HS-5 (cell line): Measurements from ENCODE around the gene ARFIP1.

Experiments
- DNase-seq: peaks from one replicate; pipeline ENCODE4 v3.0.0-alpha.2; 2012; ENCODE audit warnings: low read depth

Gene ARFIP1

DNA sequence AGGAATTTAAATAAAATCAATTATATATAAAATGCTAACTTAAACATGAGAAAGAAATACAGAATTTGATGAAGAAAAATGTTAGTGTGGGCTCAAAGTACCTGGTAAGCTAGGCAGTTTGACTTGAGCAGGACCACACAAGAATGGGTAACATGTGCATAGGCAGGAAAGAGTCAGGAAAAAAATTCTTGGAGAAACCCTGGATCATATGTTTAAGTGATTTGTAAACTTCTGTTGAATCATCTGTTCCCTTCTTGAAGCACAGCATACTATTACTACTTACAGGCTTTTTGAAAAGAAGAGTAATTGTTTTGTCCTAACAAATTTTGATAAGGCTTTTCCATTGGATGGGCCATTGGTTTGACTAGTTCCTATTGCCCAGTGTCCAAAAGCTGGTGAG is 118.9 kb downstream of the ARFIP1 start:
- DNase-seq: no peak

DNA sequence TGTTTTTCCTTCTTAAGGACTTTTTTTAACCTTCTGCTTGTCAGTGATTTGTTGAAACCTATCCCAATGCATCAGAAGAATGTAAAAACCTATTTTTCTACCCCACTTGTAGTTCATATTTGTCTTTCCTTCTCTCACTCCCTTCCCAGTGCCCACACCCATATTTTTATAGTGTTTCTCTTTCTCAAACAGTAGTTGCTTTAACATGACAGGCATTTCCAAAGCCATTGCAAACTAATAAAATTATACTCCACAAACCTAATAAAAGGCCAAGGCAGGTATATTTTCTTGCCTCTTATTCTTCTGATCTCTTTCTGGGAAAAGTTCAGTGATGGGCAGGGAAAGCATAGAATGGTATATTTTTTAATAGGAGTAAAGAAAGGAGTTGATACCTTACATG is 120.6 kb downstream of the ARFIP1 start:
- no peak for DNase-seq

DNA sequence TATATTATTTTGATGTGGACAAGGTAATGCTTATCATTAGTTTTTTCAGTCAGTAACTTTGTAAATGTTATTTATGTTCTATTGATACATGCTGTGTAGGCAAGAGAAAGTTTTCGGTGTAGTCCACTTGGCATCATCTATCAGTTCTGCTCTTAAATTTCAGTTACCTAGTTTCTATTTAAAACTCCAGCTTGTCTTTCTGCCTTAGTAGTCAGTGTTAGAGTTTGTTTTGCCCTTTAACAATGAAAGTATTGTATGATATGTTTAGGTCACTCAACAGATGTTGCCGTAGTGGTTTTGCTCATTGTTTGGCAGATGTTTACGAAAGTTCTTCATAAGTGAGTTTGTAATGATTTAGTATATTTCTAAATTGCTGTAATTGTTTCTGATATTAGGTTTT is 121.5 kb downstream of the ARFIP1 start:
- DNase-seq: no peak

DNA sequence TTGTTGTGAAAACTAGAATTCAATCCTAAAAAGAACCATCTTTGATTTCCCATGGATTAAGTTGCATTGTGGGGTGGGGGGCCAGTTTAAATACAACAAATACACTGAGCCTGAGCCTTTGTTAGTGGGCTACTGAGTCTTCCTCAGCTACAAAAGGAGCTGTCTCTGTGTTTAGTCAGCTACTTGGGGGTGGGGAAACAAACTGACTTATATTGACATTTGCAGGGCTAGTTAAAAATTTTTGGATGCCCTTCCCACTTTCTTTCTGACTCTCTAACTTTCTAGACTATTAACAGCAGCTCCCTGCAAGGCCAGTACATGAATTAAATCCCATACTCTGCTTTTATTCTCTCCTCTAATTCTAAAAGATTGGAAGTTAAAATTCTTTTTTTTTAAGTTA is 123.9 kb downstream of the ARFIP1 start:
- DNase-seq: no peak

DNA sequence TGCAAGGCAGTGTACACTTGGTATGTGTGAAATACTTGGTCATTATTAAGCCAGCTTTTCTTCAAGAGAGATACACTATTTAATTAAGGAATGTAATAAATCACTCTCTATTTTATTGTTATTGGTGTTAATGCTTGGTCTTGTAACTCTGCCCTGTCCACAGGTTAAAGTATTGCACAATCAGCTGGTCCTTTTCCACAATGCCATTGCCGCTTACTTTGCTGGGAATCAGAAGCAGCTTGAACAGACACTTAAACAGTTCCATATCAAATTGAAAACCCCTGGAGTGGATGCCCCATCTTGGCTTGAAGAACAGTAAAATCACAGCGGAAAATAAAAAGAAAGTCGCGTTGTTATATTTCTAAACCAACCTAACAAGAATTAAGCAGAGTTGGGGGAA is 130.1 kb downstream of the ARFIP1 start:
- no peak for DNase-seq

DNA sequence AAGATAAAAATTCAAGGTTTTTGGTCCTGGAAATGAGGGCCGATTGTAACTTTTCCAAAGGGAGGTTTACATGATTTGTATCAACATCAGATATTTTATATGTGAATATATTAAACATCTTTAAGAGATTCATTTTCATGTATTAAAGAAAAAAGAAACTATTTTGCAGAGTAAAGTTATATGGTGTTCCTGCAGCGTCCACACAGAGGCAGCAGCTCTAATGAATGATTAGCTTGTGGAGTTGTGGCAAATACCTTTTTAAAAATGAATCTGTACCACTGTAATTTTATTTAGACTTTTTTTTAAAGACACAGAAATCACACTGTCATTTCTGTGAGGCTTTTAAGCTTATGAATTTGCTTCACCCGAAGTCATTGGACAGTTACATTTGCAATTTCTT is 130.8 kb downstream of the ARFIP1 start:
- no peak for DNase-seq

DNA sequence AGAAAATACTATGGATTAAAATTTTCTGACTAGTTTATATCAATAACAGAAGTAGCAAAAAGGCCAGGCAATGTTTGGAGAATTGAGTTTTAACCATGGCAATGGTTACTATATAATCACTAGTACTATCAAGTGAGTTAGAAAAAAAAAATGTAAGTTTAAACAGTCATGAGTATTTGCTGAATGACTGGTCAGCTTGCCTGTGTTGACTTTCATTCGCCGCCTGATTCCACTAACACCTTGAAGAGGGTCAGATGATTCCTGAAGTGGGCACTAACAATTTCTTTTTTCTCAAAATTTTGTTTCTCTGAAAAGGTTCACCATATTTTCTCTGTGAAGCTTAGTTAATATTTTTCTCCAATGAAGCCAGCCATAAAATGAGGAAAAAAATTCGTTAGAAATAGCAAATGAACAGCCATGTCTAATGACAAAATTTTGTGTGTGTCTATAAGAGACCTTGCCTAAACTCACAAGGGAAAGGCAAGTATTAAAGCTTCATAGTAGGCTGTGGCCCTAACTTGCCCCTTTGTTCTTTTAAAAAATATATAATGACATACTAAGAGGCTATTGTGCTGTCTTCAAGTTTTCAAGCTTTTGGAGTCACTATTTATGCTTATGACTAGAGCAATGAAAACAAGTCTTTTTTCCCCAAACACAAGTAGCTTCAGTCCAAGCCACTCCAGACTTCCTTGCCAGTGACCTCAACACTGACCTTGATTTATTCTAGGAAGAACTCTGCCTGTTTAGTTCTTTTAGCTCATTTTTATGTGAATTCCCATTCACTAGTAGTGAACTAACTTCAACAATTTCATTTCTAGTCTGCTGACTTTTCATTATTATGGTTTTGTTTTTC is 138.0 kb downstream of the ARFIP1 start:
- no peak for DNase-seq

DNA sequence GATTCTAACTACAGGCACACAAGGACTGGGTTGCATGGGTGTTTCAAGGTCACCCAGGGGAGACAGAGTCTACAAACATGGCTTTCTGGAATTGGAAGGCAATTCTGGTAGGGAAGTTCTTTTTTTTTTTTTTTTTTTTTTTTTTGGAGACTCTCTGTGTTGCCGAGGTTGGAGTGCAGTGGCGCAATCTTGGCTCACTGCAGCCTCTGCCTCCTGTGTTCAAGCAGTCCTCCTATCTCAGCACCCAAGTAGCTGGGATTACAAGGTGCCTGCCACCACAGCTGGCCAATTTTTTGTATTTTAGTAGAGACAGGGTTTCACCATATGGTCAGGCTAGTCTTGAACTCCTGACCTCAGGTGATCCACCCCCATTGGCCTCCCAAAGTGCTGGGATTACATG is 140.1 kb downstream of the ARFIP1 start:
- no peak for DNase-seq

DNA sequence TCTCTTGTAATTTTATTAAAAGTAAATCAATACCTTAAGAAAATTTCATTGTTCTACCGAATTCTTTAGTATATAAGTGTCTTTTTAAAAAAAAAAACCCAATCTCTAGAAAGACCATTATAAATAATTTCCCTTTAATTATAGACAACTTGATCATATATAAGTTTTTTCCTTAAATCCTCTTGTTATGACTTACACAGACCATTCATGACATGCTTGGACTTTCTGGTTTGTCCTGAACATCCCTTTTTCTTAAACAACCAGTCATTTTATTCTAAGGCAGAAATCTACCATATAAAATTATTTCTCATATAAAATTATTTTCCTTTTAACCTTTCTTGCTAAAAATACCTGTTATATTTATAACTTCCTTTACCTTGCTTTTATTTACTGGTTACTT is 141.0 kb downstream of the ARFIP1 start:
- no peak for DNase-seq

DNA sequence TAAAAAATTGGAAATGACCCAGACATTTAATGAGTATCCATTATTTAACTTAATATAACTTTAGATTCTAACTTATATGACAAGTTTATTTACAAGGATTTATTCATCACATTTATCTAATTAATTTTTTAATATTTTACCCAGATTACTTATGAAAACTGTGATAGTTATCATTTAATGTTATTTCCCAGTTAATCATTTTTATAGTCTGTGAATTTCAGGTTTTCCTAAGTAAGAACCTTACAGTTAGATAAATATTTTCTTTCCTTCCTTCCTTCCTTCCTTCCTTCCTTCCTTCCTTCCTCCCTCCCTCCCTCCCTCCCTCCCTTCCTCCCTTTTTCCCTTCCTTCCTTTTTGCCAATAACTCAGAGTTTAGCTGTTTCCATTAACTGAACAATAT is 141.5 kb downstream of the ARFIP1 start:
- DNase-seq: no peak

DNA sequence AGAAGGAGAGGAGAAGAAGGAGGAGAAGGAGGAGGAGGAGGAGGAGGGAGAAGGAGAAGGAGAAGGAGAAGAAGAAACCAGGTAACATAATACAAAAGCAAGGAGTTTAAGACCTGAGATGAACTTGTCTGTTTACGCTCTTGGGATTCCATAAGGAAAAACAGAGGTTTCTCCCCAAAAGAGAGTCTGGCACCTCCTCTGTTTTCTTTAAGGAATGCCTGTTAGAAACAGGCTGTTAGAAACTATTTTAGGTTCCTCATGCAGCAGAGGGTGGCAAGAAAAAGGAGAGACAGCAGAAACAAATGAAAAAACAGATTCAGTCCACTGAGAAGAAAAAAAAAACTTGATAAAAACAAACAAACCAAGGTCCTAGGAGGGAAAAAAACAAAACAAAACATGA is 146.1 kb downstream of the ARFIP1 start:
- no peak for DNase-seq

DNA sequence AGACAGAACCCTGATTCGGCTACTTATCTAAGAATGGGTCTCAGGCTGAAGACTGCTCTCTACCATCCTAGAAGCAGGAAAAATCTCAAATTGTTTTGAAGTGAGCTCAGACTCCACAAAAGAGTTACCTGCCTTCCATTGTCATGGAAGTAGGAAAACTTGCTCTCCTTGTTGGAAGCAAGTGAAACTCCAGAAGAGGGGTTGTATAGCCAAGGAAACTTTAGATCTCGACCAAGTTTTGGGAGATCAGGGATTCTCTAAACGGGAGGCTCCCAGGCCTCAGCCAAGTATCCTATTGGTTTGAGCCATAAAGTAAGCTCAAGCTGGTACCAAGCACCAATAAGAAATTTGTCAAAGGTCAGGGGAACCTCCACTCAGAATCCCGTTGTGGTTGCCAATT is 147.2 kb downstream of the ARFIP1 start:
- DNase-seq: no peak

DNA sequence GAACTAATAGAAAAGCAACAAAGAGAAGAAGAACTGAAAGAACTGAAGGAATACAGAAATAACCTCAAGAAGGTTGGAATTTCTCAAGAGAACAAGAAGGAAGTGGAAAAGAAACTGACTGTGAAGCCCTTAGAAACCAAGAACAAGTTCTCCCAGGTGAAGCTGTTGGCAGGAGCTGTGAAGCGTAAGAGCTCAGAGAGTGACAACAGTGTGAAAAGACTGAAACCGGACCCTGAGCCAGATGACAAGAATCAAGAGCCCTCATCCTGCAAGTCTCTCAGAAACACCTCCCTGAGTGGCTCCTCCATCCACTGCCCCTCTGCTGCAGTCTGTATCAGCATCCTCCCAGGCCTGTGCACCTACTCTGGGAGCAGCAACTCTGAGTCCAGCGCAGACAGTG is 148.0 kb downstream of the ARFIP1 start:
- DNase-seq: no peak

DNA sequence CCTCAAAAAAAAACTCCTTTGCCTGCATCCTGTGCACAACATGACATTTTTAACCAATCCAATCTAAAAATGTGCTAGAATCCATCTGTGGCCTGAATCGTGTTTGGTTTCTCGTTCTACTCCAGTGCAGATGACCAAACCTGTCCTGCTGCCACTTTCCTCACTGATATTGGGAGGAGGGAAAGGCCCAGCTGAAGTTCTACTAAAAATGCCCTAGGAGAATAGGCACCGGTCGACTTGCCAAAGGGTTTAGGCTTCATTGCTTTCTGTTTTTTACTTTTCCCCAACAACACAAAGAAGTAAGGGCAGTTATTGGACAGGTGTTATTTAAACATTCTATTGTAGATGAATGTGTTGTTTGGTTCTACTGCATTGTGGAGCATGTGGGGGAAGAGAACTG is 148.5 kb downstream of the ARFIP1 start:
- no peak for DNase-seq

DNA sequence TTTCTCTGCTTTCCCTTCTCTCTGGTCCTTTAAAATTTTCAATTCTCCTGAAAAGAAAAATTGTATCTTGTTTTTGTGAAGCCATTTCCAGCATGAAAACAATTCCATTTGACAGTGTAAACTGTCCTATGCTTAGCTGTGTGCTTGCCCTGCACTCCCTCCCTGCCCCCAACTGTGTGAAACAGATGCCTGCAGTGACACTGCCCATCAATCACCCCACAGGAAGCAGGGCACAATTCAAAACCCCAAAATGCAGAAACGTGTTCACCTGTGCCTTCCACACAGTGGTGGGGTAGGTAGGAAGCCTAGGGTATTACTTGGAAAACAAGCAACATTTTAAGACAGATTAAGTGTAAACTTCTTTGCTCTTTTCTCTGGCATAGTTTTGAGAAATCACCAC is 150.1 kb downstream of the ARFIP1 start:
- DNase-seq: no peak

DNA sequence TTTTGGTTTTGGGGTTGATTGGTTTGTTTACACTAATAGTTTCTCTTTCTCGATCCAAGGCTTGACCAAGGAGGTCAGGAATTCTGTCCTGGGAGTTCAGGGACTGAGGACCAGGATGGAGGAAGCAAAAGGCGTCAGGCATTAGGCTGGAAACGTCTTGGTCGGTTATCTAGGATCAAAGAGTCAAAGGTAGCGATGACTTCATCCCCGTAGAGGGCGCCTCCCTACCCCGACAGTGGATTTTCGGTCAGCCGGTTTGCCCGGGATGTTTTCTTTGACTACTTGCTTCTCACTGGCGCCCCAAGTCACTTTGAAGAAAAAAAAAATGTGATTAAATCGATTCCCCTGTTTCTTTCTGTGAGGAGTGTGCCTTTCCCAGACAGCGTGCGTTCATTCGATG is 155.4 kb downstream of the ARFIP1 start:
- DNase-seq: no peak

DNA sequence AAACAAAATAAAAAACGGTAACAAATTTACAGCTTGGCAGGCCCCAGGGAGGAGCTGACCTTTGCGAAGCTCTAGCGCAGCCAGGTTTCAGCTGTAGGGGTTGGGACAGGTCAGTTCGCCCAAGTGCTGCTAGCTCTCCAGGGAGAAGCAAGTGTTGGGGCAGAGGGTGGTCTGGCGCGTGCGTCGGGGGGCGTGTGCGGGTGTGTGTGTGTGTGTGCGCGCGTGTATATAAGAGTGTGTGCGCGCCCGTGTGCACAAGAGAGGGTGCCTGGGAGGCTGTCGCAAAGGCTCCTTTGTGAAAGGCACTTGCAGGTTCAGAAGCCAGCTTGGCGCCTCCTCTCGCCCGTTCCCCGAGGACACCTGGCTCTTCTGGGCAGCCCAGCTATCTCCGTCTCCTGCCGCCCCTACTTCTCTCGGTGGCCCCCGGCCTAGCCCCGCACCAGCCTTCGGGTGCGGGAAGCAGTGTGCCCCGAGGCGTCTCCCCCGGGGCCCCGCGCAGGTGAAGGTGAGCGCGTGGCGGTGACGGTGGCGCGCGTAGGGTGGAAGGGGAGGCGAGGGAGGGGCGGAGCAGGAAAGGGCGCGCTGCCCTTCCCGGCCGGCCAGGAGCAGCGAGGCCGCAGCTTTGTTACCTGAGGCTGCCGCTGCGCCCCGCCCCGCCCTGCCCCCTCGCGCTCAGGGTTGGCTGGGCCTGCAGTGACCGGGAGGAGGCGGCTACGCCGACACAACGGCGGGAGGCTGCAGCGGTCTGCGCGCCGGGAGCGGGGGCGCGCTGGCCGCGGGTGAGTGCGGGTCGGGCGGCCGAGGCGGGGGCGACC is 156.1 kb downstream of the ARFIP1 start, which contains the start of gene FHDC1:
FHDC1 (plus strand) TSS at position 693 of the 815 bp plus-strand sequence. CDS start 6,735 bp downstream, outside the sequence.
- no peak for DNase-seq

DNA sequence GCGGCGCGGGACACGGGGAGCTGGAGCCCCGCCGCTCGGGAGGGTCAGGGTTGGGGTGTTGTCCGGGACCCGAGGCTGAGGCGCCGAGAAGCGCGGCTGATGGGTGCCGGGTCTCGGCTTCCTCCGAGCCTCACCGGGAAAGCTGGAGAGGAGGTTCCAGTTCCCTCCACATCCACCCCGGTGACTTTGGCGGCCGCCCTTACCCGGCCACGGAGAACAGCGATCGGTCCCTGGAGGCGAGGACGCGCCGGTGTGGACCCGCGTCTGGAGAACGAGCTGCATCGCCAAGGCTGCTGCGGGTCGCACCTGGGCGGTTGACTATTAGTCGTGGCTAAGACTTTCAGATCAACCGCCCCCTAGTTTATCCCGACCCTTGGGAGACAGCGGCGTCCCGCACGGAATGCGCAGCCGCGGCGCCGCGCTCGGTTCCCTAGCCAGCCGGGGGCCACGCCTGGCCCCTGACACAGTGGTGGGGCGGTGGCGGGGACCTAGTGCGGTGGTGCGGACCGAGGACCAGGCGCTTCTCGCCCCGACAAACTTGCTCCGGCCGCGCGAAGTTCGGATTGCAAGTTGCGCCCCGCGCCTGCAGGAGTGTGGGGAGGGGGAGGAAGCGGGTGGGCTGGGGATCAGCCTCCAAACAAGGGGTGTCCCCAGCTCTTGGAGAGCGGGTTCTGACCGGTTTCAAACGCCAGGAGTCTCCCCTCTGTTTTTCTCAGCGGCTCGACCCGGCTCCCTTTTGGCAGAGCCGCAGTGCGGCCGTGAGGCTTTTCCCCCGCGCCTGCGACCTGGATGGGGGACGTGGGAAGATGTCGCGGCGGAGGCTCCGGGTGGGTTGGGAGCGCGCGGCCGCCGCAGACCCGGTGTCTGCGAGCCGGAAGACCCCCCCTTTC is 156.9 kb downstream of the ARFIP1 start:
- DNase-seq: no peak

DNA sequence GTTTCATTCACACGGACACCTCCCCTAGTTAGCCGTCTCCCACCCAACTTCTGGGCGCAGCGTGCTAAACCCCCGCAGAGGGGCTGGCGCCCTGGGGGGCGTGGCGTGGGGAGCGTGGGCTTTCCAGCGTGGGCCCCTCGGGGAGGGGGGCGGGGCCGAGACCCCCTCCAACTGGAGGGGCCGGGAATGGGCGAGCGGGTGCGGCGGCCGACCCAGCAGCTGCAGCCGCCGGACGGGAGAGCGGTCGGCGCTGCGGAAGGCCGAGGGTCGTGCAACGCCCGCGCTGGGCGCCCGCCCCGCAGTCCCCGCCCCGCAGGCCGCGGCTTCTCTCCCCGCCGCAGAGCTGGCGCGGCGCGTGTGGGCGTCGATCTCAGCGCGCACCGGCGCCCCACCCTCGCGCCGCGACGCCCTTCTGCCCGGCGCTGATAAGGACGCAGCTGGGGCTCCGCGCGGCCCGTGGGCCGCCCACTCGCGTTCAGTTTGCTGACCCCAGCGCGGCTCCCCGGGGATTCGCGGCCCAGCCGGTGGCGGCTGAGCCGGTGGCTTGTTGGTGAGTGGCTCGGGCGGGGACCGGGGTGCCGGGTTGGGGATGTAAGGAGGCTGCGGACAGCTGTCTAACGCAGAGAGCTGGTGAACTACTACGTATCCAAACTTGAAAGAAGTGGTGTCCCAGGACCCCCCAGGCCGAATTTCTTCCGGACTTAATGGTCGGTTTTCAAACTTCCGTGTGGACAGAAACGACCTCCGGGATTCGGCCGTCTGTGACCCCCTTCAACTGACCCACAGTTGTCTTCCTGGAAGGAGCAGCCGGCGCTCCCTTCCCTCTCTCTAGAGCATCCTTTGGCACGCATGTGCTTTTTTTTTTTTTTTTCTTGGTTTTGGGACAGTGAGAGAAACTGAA is 157.8 kb downstream of the ARFIP1 start:
- DNase-seq: no peak

DNA sequence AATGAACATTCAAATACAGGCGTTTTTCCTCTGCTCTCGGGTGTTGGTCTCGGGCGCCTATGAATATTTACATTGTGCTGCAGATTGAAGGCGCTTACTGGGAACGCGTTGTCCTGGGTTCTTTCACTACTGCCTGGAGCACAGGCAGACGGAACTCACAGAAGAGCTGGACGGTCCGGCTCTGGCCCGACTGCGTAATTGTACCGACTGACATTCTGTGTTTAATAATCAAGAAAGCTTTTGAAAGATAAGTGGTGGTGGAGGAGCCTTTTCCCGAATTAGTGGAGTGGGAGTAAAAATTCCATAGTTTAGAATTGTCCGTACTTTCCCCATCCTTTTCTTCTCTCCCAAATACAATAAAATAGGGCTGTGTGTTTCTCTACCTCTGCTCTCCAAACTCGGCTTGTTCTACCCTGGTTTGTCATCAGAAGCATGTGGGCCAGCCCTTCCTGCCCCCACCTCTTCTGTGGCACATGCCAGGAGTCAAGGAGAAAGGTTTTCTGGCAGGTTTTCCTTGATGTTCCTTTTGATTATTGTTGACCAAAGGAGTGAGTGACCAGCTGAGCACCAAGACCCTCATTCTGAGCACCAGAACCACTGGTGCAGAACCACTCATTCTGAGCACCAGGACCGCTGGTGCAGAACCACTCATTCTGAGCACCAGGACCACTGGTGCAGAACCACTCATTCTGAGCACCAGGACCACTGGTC is 158.6 kb downstream of the ARFIP1 start:
- DNase-seq: no peak

DNA sequence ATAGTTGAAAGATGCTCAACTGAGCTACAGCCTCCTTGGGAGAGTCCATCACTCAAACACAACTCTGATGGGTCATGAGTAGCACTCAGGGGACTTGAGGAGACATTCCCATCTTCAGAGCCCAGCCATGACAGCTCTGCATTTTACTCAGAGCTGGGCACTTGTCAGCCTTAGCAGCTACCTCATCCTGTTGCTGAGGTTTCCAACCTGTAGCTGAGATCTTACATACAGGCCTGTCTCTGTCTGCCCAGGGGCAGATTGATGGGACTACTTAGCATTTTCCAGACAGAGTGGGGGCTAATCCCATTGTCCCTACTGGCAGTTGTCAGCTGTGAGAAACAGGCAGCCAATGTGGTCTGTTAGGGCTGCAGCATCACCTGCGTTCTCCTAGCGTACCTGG is 159.9 kb downstream of the ARFIP1 start:
- DNase-seq: no peak
